ENCODE data around the gene AMOTL2. TPM values are rescaled to one million over a fixed set of nuclear protein-coding genes. Genes with fewer than 3 reads are reported as not detected.

The AMOTL2 gene
- total RNA-seq, 1 experiment from 2014 or later = 59.6 TPM

- H3K9me3 ChIP-seq (ENCODE audit: low read depth, low read length, poor library complexity, severe bottlenecking) = no peaks in the 10 kb centered on the region
- H3K27me3 ChIP-seq (replicated peaks; ENCODE audit: insufficient read depth, low read depth, low read length, poor library complexity) = no peaks in the 10 kb centered on the region
- TF ChIP-seq EZH2 (IDR thresholded peaks at IDR 0.05; ENCODE audit: borderline replicate concordance, low read depth, low read length, poor library complexity, severe bottlenecking) (no peak), CTCF (conservative IDR thresholded peaks at IDR 0.05; ENCODE audit: low read depth, low read length) (no peak)
- ChIA-PET POLR2A (ENCODE audit: low non-redundant PET) (interaction anchor here (0.6 kb wide), 1 partner anchor 122 kb away, joined by 5 read pairs; no protein-coding TSS in a partner anchor), CTCF (no interaction called here)
- no peak for DNase-seq (ENCODE audit: low spot score)
- H3K4me1 ChIP-seq (ENCODE audit: insufficient read depth, low read length, poor library complexity, severe bottlenecking) = peaks cover 16% of the 10 kb centered on the region
- H3K4me3 ChIP-seq (ENCODE audit: low read depth, low read length, poor library complexity, severe bottlenecking) = no peak overlapping the region
- intact Hi-C loops (cut with micrococcal nuclease; ENCODE audit: unreplicated experiment) = no loop called here
- H3K36me3 ChIP-seq (ENCODE audit: insufficient read depth, low read length, poor library complexity, severe bottlenecking) = no peaks in the 10 kb centered on the region
- no peak overlapping the region for H3K27ac ChIP-seq (ENCODE audit: low read depth, low read length, poor library complexity, severe bottlenecking)
- no TSS peak for BruUV-seq (replicated peaks)
Observed at GRCh38 chr3:134337511-134338200, 36.6 kb downstream of the AMOTL2 start.

GRCh38 chr3:134337071-134337482 is 37.2 kb downstream of the AMOTL2 start:
- CTCF ChIA-PET = no interaction called here
- POLR2A ChIA-PET (ENCODE audit: low non-redundant PET) = no interaction called here
- Histone ChIP-seq H3K27ac (ENCODE audit: low read depth, low read length, poor library complexity, severe bottlenecking) (no peak overlapping the region), H3K4me1 (ENCODE audit: insufficient read depth, low read length, poor library complexity, severe bottlenecking) (peaks cover 17% of the 10 kb centered on the region), H3K36me3 (ENCODE audit: insufficient read depth, low read length, poor library complexity, severe bottlenecking) (no peaks in the 10 kb centered on the region), H3K4me3 (ENCODE audit: low read depth, low read length, poor library complexity, severe bottlenecking) (no peak overlapping the region), H3K27me3 (replicated peaks; ENCODE audit: insufficient read depth, low read depth, low read length, poor library complexity) (no peaks in the 10 kb centered on the region), H3K9me3 (ENCODE audit: low read depth, low read length, poor library complexity, severe bottlenecking) (no peaks in the 10 kb centered on the region)
- TF ChIP-seq EZH2 (IDR thresholded peaks at IDR 0.05; ENCODE audit: borderline replicate concordance, low read depth, low read length, poor library complexity, severe bottlenecking) = no peak
- no peak for TF ChIP-seq CTCF (conservative IDR thresholded peaks at IDR 0.05; ENCODE audit: low read depth, low read length)
- DNase-seq (ENCODE audit: low spot score) = no peak
- intact Hi-C loops (cut with micrococcal nuclease; ENCODE audit: unreplicated experiment) = no loop called here
- BruUV-seq (replicated peaks) = no TSS peak

GRCh38 chr3:134336587-134336986 is 37.7 kb downstream of the AMOTL2 start:
- ChIA-PET CTCF (no interaction called here), POLR2A (ENCODE audit: low non-redundant PET) (no interaction called here)
- H3K36me3 ChIP-seq (ENCODE audit: insufficient read depth, low read length, poor library complexity, severe bottlenecking) = no peaks in the 10 kb centered on the region
- peaks cover 21% of the 10 kb centered on the region for H3K4me1 ChIP-seq (ENCODE audit: insufficient read depth, low read length, poor library complexity, severe bottlenecking)
- BruUV-seq (replicated peaks) = no TSS peak
- H3K27ac ChIP-seq (ENCODE audit: low read depth, low read length, poor library complexity, severe bottlenecking) = no peak overlapping the region
- no peak for DNase-seq (ENCODE audit: low spot score)
- intact Hi-C loops (cut with micrococcal nuclease; ENCODE audit: unreplicated experiment) = no loop called here
- no peaks in the 10 kb centered on the region for H3K27me3 ChIP-seq (replicated peaks; ENCODE audit: insufficient read depth, low read depth, low read length, poor library complexity)
- TF ChIP-seq CTCF (conservative IDR thresholded peaks at IDR 0.05; ENCODE audit: low read depth, low read length) (no peak), EZH2 (IDR thresholded peaks at IDR 0.05; ENCODE audit: borderline replicate concordance, low read depth, low read length, poor library complexity, severe bottlenecking) (no peak)
- H3K4me3 ChIP-seq (ENCODE audit: low read depth, low read length, poor library complexity, severe bottlenecking) = no peak overlapping the region
- H3K9me3 ChIP-seq (ENCODE audit: low read depth, low read length, poor library complexity, severe bottlenecking) = no peaks in the 10 kb centered on the region

All from A673 (cell line).